Liver (tissue), 3 donors: ENCODE measurements around the gene USH2A.

Experiments used
- CTCF ChIP-seq: fragments of 150-350 bp; IDR thresholded peaks from 2 replicates; pipeline ENCODE4 v1.5.1; 2017; ENCODE audit warnings: improper control_type of control experiment, low read depth, low read length; ENCODE audit not compliant: missing input control
- TAF1 ChIP-seq: conservative IDR thresholded peaks from 2 replicates; pipeline ENCODE4 v1.6.1; 2016; ENCODE audit warnings: antibody characterized with exemption, mild to moderate bottlenecking
- donor health status: healthy.
- donor health status: healthy.

GRCh38 chr1:215958841-215959240 is 464.4 kb downstream of the USH2A start:
- TF ChIP-seq CTCF (no peak), TAF1 (no peak)
